Measurements from ENCODE around the gene GTF3C2. TPM values are rescaled to one million over a fixed set of nuclear protein-coding genes. Genes with fewer than 3 reads are reported as not detected.

GTF3C2 gene
- total and polyA plus RNA-seq, 2 of the 13 experiments (the other 11 are each of a cell fraction or from before 2014, with no cell fraction given): 77.5 to 130 TPM

- TF ChIP-seq, protein P1, sequence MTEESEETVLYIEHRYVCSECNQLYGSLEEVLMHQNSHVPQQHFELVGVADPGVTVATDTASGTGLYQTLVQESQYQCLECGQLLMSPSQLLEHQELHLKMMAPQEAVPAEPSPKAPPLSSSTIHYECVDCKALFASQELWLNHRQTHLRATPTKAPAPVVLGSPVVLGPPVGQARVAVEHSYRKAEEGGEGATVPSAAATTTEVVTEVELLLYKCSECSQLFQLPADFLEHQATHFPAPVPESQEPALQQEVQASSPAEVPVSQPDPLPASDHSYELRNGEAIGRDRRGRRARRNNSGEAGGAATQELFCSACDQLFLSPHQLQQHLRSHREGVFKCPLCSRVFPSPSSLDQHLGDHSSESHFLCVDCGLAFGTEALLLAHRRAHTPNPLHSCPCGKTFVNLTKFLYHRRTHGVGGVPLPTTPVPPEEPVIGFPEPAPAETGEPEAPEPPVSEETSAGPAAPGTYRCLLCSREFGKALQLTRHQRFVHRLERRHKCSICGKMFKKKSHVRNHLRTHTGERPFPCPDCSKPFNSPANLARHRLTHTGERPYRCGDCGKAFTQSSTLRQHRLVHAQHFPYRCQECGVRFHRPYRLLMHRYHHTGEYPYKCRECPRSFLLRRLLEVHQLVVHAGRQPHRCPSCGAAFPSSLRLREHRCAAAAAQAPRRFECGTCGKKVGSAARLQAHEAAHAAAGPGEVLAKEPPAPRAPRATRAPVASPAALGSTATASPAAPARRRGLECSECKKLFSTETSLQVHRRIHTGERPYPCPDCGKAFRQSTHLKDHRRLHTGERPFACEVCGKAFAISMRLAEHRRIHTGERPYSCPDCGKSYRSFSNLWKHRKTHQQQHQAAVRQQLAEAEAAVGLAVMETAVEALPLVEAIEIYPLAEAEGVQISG (CRISPR knock-in tag; IDR thresholded peaks at IDR 0.05): peak; percentile 71
- TF ChIP-seq REPIN1 (CRISPR knock-in tag; IDR thresholded peaks at IDR 0.05; ENCODE audit: borderline replicate concordance, low read depth) (no peak), ZFP90 (CRISPR knock-in tag; IDR thresholded peaks at IDR 0.05; ENCODE audit: borderline replicate concordance) (no peak), REST (IDR thresholded peaks at IDR 0.05; ENCODE audit: borderline replicate concordance in 1 of 2, low read depth in 1 of 2, low read length in 2 of 2) (no peak), HMGA1 (CRISPR knock-in tag; conservative IDR thresholded peaks at IDR 0.05) (no peak), RELA (CRISPR knock-in tag; IDR thresholded peaks at IDR 0.05) (no peak), ONECUT2 (CRISPR knock-in tag; IDR thresholded peaks at IDR 0.05) (no peak), NFATC3 (CRISPR knock-in tag; IDR thresholded peaks at IDR 0.05) (no peak), ZNF253 (CRISPR knock-in tag; IDR thresholded peaks at IDR 0.05; ENCODE audit: borderline replicate concordance) (no peak), ZC3H13 (CRISPR knock-in tag; IDR thresholded peaks at IDR 0.05) (peak; percentile 37; the same call in 1 of the 2 replicates), ZNF740 (CRISPR knock-in tag; IDR thresholded peaks at IDR 0.05) (no peak), ATF2 (CRISPR knock-in tag; IDR thresholded peaks at IDR 0.05) (no peak), ZNF724P (CRISPR knock-in tag; IDR thresholded peaks at IDR 0.05; ENCODE audit: borderline replicate concordance) (peak; percentile 69; the same call in 1 of the 2 replicates), RCOR2 (CRISPR knock-in tag; IDR thresholded peaks at IDR 0.05) (no peak), FOXA3 (CRISPR knock-in tag; IDR thresholded peaks at IDR 0.05) (no peak), HHEX (CRISPR knock-in tag; IDR thresholded peaks at IDR 0.05) (no peak), ZBTB38 (CRISPR knock-in tag; IDR thresholded peaks at IDR 0.05) (peak; percentile 85; the same call in 1 of the 2 replicates), MTF2 (CRISPR knock-in tag; IDR thresholded peaks at IDR 0.05; ENCODE audit: borderline replicate concordance) (0 out of 2 replicates have a peak, but pooled peaks have one; percentile 23), HNRNPLL (IDR thresholded peaks at IDR 0.05; ENCODE audit: low read depth, low read length, poor library complexity, severe bottlenecking) (peak; percentile 70), ZNF510 (CRISPR knock-in tag; IDR thresholded peaks at IDR 0.05; ENCODE audit: low read depth) (no peak)
Observed at GRCh38 chr2:27380626-27381545, 24.3 kb upstream of the GTF3C2 start, which contains the start of gene ZNF513 (continued).
